NAMALWA (cell line): Measurements from ENCODE around the gene FSTL3.
"Not testable (repeated sequence)": the region's sequence is repeated elsewhere in the genome, so short reads cannot be mapped to it uniquely, and the experiment has no call there.

ENCODE experiments used
- DNase-seq: peaks from one replicate; pipeline ENCODE4 v3.0.0-alpha.2; 2015; ENCODE audit warnings: low spot score

FSTL3 gene

DNA sequence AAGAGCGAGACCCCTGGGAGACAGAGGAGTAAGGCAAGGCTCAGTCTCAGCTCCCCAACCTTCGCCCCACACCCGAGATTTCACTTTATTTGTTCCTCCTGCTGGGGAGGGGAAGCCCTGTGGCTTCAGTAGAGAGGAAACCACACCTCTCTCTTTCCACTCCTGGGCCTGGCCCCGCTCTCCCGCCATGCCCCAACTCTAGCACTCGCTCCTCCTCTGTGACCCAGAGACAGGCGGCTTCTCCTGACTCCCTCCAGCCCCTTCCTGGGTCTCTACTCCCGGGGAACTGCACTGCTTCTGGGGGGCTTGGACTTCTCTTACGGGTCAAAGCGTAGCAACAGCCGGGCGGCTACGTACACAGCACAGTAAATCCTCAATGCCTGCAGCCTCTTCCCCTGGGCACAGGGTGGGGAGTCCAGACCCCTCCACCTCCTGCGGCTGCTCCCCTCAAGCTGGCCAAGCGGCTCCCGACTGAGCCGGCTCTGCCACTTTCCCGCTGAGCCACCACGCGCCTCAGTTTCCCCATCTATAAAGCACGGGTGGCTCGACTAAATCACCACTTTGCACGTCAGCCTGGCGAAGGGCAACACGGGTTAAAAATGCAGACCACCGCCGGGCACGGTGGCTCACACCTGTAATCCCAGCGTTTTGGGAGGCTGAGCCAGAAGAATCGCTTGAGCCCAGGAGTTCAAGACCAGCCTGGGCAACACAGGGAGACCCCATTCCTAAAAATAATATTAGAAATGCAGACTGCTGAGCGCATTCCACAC lies 14.6 kb upstream of the FSTL3 start:
- peak; percentile 48 for DNase-seq

DNA sequence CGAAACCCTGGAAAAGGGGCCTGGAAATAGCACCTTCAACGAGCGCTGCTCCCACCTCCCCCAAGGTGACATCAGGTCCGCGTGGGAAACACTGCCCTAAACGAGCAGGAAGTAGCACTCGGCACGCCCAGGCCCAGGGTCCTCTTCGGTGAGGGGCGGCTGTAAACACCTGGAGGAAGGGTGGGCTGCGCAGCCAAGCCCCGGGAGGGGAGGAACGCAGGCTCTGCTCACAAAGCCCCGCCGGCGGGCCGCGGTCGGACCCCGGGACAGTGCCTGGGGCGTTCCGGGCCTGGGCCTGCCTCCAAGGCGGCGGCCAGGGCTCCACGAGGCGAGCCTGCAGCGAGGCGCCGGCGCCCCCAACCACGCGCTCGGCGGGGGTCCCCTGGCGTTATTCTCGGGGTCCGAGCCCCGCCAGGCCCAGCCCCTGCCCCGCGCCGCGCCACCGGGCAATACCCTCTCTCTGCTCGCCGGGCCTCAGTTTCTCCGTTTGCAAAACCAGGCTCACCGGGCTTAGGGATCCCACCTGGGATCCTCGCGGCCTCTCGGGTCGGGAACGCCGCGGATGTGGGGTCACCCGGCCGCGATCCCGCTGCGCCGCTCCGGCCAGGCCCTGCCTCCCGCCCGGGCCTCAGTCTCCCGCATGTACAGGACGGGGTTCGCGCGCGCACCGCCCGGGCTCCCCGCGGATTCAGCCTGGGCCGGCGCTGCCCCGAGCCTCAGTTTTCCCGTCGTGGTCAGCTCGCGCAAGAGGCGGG lies 13.8 kb upstream of the FSTL3 start:
- peak; percentile 75 for DNase-seq

DNA sequence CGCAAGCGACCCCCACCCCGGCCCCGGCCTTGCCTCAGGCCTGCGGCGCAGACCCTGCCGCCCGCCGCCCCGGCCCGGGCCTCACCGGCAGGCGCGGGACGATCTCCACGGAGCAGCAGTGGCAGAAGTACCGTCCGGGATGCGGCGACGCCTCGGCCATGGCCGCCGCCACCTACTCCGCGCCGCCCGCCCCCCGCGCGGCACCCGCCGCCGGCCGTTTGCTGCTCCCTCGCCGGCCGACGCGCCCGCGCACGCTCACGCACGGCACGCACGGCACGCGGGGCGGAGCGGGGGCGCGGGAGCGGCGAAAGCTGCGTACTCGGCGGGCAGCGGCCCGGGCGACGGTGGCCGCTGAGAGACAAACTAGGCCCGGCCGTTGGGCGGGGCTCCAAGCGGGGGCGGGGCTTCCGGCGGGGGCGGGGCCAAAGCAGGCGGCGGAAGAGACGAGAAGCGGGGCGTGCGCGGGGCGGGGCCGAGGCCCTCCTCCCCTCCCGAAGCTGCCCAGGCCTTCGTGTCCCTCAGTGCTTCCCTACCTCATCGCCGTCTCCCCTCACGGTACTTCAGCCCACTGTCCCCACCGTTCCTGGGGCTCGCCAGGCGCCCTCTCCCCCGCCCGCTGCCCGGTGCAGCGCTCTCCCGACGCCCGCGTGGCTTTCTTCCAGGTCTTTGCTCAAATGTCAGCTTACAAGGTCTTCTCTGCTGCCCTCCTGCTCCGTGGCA lies 13.1 kb upstream of the FSTL3 start, which contains the start of gene RNF126:
Gene RNF126, minus strand, starts transcription at position 253 of the 720 bp plus-strand sequence. Its CDS starts 93 bp downstream, at position 160.
- peak; percentile 89 for DNase-seq

DNA sequence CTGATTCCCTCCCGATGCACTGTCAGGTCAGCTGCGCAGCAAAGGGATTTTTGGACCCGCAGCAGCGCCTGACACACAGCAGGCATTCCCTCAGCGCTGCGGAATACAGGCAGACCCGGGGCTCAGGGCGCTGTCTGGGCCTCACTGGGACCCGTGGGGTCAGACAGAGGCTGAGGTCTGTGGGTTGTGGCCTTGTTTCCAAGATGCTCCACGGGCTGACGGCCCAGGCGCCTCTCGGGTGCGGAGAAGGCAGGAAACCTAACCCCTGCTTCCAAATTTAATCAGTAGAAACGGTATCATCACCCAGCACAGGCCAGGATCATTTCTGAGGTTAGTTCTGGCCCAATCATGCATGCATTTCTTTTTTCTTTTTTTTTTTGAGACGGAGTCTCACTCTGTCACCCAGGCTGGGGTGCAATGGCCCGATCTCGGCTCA lies 12.5 kb upstream of the FSTL3 start:
- no peak for DNase-seq

DNA sequence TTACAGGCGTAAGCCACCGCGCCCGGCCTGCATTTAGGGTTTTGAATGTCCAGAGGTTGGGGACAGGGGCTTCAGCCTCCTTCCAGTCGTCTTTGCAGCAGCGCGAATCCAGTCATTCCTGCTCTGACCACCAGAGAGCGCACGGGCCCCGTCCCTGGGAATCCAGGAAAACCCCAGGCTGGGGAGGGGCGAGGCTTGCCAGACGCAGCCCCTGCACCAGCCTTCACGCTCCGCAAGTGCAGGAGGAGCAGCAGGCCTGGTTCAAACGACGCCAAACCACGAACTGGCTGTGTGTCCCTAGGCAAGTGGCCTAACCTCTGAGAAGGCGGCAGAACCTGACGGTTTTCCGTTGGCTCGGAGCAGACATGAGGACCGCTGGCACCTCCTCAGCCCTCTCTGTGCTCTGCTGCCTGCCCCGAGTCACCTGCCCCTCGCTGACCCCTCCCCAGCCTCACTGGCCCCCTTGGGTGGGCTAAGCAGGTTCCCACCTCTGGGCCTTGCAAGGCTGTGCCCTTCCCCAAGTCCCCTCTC lies 11.2 kb upstream of the FSTL3 start:
- peak; percentile 84 for DNase-seq

DNA sequence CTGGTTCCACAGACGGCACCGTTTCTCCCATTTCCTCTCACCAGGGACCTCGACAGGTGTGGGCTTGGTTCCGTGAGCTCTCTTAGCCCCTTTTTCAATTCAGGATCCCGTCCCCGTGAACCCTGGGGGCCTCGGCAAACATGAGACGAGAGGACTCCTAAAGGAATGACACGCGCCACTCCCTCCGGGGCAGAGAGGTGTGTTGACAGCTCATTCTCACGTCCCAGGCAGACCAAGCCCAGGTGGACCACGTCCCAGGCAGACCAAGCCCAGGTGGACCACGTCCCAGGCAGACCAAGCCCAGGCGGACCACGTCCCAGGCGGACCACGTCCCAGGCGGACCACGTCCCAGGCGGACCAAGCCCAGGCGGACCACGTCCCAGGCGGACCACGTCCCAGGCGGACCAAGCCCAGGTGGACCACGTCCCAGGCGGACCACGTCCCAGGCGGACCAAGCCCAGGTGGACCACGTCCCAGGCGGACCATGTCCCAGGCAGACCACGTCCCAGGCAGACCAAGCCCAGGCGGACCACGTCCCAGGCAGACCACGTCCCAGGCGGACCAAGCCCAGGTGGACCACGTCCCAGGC lies 9.1 kb upstream of the FSTL3 start:
- DNase-seq, result not testable (repeated sequence)

DNA sequence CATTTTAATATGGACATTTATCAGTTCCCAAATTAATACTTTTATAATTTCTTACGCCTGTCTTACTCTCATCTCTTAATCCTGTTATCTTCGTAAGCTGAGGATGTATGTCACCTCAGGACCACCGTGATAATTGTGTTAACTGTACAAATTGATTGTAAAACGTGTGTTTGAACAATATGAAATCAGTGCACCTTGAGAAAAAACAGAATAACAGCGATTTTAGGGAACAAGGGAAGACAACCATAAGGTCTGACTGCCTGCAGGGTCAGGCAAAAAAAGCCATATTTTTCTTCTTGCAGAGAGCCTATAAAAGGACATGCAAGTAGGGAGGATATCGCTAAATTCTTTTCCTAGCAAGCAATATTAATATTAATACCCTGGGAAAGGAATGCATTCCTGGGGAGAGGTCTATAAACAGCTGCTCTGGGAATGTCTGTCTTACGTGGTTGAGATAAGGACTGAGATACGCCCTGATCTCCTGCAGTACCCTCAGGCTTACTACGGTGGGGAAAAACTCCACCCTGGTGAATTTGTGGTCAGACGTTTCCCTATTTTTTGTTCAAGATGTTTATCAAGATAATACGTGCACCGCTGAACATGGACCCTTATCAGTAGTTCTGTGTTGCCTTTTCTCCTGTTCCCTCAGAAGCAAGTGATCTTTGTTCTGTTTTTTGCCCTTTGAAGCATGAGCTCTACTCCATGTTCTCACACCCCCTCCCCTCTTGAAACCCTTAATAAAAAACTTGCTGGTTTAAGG lies 7.3 kb upstream of the FSTL3 start:
- not testable (repeated sequence) for DNase-seq

DNA sequence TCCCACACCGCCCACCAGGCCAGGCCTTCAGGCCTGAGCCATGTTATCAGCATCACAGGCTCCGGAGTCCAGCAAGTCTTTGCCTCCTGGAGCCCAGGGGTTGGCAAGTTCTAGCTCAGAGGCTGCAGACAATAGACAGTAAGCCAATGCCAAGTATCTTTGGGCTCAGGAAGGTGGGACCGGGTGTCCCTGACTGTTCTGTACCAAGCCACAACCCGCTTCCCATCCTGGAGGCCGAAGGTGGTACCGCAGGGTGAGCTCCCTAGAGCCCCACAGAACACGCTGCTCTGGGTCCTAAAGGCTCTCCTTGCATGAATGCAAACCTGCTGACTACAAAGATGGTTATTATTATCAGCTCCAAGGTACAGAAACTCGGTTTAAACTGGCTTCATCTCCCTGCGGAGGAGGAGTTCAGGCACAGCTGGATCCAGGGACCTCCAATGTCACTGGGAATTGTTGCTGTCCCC lies 5.5 kb upstream of the FSTL3 start:
- peak; percentile 60 for DNase-seq

DNA sequence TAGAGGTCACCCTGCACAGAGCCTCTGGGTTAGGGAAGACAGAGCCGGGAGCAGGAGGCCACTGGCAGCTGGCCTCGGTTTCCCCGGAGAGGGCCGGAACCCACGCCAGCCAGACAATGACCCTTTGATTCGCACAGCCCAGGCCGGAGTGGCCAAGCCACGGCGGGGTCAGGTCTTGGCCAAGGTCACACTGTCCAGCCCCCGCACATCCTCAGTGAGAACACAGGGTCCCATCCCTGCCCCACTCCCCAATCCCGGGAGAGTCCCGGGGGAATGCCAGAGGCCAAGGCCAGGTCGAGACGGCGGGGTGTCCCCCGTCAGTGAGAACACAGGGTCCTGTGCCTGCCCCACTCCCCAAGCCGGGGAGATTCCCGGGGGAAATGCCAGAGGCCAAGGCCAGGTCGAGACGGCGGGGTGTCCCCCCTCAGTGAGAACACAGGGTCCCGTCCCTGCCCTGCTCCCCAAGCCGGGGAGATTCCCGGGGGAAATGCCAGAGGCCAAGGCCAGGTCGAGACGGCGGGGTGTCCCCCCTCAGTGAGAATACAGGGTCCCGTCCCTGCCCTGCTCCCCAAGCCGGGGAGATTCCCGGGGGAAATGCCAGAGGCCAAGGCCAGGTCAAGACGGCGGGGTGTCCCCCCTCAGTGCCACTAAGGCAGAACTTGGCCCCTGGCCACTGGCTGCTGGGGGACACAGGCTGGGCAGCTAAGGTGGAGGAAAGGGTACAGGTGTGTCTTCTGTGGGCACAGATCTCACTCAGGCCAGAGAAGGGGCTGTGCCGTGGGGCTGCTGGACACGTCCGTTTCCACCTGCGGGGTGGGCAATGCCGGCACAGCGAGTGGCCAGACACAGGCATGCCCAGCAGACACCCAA lies 1.7 kb upstream of the FSTL3 start:
- no peak for DNase-seq

DNA sequence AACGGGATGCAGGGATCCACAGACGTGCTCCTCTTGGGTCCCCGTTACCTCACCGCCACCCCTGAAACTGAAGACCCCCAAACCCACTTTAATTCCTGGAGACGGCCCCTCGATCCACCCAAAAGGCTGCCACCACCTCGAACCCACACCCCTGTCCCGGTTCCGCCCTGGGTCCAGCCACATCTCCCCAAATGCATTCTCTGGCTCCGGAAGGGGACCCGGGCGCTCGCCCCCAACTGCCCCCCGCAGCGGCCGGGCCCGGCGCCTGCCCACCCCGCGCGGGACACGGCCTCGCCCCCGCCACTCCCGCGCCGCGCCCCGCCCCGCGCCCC lies 219 bp upstream of the FSTL3 start:
- DNase-seq, result no peak

DNA sequence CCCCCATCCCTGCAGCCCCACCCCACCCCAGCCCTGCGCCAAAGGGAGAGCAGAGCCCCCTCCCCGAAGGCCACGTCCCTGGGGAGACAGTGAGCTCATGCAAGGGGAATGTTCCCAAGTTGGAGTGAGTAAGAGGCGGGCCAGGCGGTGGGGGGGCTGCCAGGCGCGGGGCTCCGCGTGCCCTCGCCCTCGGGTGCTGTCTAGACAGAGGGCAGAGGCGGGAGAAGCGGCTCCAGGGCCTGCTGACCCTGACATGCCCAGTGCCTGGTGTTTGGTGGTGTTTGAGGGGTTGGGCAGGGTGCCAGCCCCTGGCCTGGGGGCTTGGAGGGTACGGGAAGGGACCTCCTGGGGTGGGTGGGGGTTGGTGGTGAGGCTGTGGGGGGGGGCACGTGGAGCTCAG lies 1.0 kb downstream of the FSTL3 start:
- no peak for DNase-seq

DNA sequence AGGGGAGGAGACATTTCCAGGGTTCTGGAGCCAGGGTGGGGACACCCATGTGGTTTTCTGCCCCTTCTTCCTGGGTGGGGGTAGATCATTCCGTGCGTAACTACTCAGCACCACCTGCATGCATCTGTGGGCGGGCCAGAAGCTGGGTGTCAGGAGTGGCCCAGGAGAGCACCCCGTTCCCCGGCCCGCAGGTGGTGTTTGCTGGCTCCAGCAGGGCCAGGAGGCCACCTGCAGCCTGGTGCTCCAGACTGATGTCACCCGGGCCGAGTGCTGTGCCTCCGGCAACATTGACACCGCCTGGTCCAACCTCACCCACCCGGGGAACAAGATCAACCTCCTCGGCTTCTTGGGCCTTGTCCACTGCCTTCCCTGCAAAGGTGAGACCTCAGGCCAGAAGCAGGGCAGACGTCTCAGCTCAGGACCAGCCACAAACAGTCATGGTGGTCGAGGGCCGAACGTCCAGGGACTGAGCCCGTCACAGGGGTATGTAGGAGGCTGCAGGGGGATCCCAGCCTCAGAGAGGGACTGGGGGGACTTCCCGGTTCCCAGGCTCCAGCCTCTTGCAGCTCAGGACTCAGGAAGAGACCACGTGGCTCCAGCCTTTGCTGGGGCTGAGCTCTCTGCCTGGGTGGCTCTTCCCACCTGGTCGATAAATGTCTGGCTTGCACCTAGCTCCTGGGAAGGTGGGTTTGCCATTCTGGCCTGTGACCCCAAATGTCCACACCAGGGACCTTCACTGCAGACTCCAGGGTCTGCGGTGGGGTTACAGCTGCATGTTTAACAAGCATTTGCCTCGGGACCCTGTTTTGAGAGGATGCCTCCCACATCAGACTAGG lies 1.6 kb downstream of the FSTL3 start:
- peak; percentile 67 for DNase-seq

DNA sequence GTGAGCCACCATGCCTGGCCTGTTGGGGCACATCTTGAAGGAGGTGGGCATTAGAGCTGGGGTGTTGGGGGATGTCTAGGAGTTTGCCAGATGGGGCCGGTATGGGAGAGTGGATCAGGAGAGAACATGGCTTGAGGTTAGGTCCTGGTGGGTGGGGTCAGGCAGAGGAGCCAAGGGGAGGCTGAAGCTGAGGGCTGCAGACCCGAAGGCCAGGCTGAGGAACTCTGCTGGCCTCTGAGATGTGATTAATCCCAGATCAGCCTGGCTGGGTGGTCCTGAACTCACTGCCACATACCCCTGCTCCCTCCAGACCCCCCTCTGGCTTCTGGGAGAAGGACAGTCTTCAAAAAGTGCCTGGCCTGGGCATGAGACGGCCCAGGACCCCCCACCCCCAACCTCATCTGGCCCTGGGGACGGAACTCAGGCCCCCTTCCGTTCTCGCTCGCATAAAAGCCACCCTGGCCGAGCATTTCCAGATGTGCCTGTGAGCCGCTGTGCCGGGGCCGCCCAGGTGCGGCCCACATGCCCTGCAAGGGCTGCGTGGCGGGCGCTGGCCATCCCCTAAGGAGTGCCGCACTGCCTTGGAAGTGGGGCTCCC lies 2.7 kb downstream of the FSTL3 start:
- no peak for DNase-seq

DNA sequence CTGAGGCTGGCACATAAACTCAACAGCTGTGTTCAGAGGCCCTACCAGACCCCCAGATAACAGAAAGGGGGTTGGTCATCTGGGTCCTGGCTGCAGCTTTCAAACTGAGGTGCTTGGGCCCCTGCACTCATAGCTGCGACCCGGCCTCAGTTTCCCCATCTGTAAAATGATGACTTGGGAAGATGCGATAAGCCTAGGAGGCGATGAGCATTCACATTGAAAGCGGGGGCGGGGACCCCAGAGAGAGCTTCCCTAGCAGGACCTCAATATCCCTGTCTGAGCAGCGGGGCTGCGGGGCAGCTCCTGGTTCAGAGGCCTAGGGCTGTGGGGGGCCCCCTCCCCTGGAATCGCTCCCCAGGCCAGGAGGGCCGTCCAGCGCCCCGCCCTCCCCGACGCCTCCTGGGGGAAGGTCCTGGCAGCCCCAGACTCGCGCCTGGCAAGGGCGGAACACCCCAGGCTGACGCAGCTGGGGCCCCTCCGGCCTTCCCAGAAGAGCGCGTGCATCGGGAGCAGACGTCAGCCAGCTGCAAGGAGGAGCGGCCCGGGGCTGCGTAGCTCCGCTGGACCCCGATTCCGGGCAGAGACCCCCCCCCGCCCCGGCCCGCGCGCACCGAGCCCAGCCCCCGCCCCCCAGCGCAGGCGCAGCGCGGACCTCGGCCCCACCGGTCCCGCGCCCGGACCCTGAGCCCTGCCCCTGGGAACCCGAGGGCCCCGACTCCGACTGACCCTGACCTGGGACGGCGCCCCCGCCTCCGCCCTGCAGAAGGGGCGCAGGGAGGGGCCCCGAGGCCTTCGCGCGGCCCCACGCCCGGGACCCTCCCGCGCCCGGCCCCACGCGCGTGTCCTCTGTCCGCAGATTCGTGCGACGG lies 3.5 kb downstream of the FSTL3 start:
- peak; percentile 57 for DNase-seq

DNA sequence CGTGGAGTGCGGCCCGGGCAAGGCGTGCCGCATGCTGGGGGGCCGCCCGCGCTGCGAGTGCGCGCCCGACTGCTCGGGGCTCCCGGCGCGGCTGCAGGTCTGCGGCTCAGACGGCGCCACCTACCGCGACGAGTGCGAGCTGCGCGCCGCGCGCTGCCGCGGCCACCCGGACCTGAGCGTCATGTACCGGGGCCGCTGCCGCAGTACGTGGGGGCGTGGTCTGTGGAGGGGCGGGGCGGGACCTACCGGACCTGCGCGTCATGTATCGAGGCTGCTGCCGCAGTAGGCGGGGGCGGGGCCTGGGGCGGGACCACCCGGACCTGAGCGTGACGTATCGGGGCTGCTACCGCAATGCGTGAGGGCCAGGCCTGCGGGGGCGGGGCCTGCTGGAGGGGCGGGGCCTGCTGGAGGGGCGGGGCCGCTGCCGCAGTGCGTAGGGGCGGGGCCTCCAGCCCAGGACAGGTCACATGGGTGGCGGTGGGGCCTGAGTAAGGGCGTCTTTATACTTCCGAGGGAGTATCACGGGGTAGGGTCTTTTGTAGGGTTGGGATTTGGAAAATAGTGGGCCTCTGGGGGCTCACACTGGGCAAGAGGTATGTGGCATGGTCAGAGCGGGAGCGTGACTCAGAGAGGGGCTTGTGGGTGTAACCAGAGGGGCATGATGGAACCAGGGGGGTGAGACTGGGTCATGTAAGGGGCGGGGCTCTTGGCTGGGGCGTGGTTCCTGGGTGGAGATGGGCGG lies 4.3 kb downstream of the FSTL3 start:
- DNase-seq, result peak; percentile 97

DNA sequence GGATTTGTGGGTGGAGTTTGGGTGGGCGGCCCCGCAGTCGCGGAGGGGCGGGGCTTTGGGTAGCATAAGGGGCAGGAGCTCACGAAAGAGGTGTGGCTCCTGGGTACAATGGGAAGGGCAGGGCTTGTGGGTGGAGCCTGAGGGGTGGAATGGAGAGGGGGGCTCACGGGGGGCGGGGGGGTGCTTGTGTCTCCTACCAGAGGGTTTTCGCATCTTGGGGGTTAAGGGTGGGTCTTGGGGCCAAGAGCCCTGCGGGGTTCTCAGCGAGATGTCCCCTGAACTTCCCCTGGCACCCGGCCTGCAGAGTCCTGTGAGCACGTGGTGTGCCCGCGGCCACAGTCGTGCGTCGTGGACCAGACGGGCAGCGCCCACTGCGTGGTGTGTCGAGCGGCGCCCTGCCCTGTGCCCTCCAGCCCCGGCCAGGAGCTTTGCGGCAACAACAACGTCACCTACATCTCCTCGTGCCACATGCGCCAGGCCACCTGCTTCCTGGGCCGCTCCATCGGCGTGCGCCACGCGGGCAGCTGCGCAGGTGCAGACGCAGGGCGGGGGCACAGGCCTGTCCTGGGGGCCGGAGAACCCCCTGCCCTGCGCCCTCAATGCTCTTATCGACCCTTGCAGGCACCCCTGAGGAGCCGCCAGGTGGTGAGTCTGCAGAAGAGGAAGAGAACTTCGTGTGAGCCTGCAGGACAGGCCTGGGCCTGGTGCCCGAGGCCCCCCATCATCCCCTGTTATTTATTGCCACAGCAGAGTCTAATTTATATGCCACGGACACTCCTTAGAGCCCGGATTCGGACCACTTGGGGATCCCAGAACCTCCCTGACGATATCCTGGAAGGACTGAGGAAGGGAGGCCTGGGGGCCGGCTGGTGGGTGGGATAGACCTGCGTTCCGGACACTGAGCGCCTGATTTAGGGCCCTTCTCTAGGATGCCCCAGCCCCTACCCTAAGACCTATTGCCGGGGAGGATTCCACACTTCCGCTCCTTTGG lies 5.1 kb downstream of the FSTL3 start:
- no peak for DNase-seq
